ENCODE data around the gene AP1S3. TPM values are rescaled to one million over a fixed set of nuclear protein-coding genes. Genes with fewer than 3 reads are reported as not detected.

Gene AP1S3
- total and polyA plus RNA-seq, 2 donors (not counting 3 experiments of a cell fraction or from before 2014, with no cell fraction given): 0.69 to 3.8 TPM

- FAIRE-seq: no peak
- Histone ChIP-seq H3K4me2 (ENCODE audit: insufficient read depth, low read length) (no peak overlapping the region), H3K4me1 (ENCODE audit: control insufficient read depth, extremely low read depth, insufficient read depth, low read length) (peaks cover 9% of the 10 kb centered on the region), H3K9ac (replicated peaks; ENCODE audit: extremely low read depth, insufficient read depth, low read length) (no peak overlapping the region), H3K27me3 (ENCODE audit: control insufficient read depth in 2 of 2, insufficient read depth in 2 of 2, low read length in 2 of 2) (no peaks in the 10 kb centered on the region), H4K20me1 (replicated peaks; ENCODE audit: control insufficient read depth, extremely low read depth, insufficient read depth, low read length) (no peaks in the 10 kb centered on the region), H2AFZ (ENCODE audit: low read depth, low read length) (no peak overlapping the region), H3K9me3 (replicated peaks; ENCODE audit: control insufficient read depth, insufficient read depth, low read length) (no peaks in the 10 kb centered on the region), H3K27ac (ENCODE audit: insufficient read depth, low read depth, low read length) (no peak overlapping the region), H3K36me3 (ENCODE audit: control insufficient read depth in 2 of 2, extremely low read depth in 1 of 2, insufficient read depth in 2 of 2, low read length in 2 of 2) (no peaks in the 10 kb centered on the region), H3K4me3 (replicated peaks in 1 of 3; ENCODE audit: insufficient read depth in 1 of 3, low read depth in 1 of 3, low read length in 3 of 3) (no peak overlapping the region), H3K9me1 (replicated peaks; ENCODE audit: control insufficient read depth, extremely low read depth, insufficient read depth, low read length) (no peaks in the 10 kb centered on the region), H3K79me2 (ENCODE audit: control insufficient read depth, insufficient read depth, low read length) (no peaks in the 10 kb centered on the region)
- CTCF ChIA-PET: no interaction called here
- intact Hi-C loops (cut with micrococcal nuclease): no loop called here
- DNase-seq (ENCODE audit: low read depth, low spot score): no peak
- TF ChIP-seq POLR2A (IDR thresholded peaks at IDR 0.05; ENCODE audit: low read depth, low read length) (no peak), CTCF (IDR thresholded peaks at IDR 0.05; ENCODE audit: extremely low read depth in 1 of 2, insufficient read depth in 1 of 2, low read depth in 1 of 2, low read length in 2 of 2) (no peak), JUN (IDR thresholded peaks at IDR 0.05; ENCODE audit: borderline replicate concordance, insufficient read depth, insufficient read length, low read depth) (no peak), GATA2 (IDR thresholded peaks at IDR 0.05; ENCODE audit: insufficient read depth, insufficient read length, low read depth, low read length) (no peak), FOS (IDR thresholded peaks at IDR 0.05; ENCODE audit: borderline replicate concordance, insufficient read depth, low read length) (no peak), POLR2AphosphoS5 (IDR thresholded peaks at IDR 0.05; ENCODE audit: insufficient read depth, low read depth, low read length) (no peak), MYC (IDR thresholded peaks at IDR 0.05; ENCODE audit: low read depth, low read length) (no peak)
- no TSS peak for BruUV-seq (replicated peaks)
- POLR2A ChIA-PET: no interaction called here
- dilution Hi-C loops (cut with MboI; ENCODE audit: extremely low pct_ligation_motif_present, low sequenced_read_pairs): no loop called here
Observed at GRCh38 chr2:223767341-223767740, 70.0 kb downstream of the AP1S3 start.
